ENCODE measurements around the gene EOLA2. TPM values are rescaled to one million over a fixed set of nuclear protein-coding genes. Genes with fewer than 3 reads are reported as not detected.
"Not testable (repeated sequence)": the region's sequence is repeated elsewhere in the genome, so short reads cannot be mapped to it uniquely, and the experiment has no call there.

EOLA2 gene
- total and polyA plus RNA-seq, 2 donors (not counting 3 experiments of a cell fraction or from before 2014, with no cell fraction given): 24.3 to 33.0 TPM

GRCh38 chrX:149937871-149938426 lies 342 bp downstream of the EOLA2 start:
- intact Hi-C loops (cut with micrococcal nuclease): loop anchor here (10.0 kb wide), 1 partner anchor 433 kb away; the partner anchor contains the start of gene IDS
- dilution Hi-C loops (cut with MboI; ENCODE audit: extremely low pct_ligation_motif_present, low sequenced_read_pairs): no loop called here
- TSS peak; percentile 55 for BruUV-seq (replicated peaks)
- Histone ChIP-seq H3K36me3 (ENCODE audit: control insufficient read depth in 2 of 2, extremely low read depth in 1 of 2, insufficient read depth in 2 of 2, low read length in 2 of 2) (no peaks in the 10 kb centered on the region), H2AFZ (ENCODE audit: low read depth, low read length) (no peak overlapping the region), H3K4me2 (ENCODE audit: insufficient read depth, low read length) (peak overlapping the region; percentile 50), H3K27me3 (ENCODE audit: control insufficient read depth in 2 of 2, insufficient read depth in 2 of 2, low read length in 2 of 2) (no peaks in the 10 kb centered on the region), H4K20me1 (replicated peaks; ENCODE audit: control insufficient read depth, extremely low read depth, insufficient read depth, low read length) (no peaks in the 10 kb centered on the region), H3K4me1 (ENCODE audit: control insufficient read depth, extremely low read depth, insufficient read depth, low read length) (peaks cover 2% of the 10 kb centered on the region), H3K9me3 (replicated peaks; ENCODE audit: control insufficient read depth, insufficient read depth, low read length) (no peaks in the 10 kb centered on the region), H3K79me2 (ENCODE audit: control insufficient read depth, insufficient read depth, low read length) (peaks cover 7% of the 10 kb centered on the region), H3K9ac (replicated peaks; ENCODE audit: extremely low read depth, insufficient read depth, low read length) (peak overlapping the region; percentile 54), H3K9me1 (replicated peaks; ENCODE audit: control insufficient read depth, extremely low read depth, insufficient read depth, low read length) (no peaks in the 10 kb centered on the region), H3K4me3 (replicated peaks in 1 of 3; ENCODE audit: insufficient read depth in 1 of 3, low read depth in 1 of 3, low read length in 3 of 3) (peak overlapping the region; percentile 7 to 71 (median 29)), H3K27ac (ENCODE audit: insufficient read depth, low read depth, low read length) (peak overlapping the region; percentile 36)
- FAIRE-seq (no peak), DNase-seq (ENCODE audit: low read depth, low spot score) (no peak)
- TF ChIP-seq FOS (IDR thresholded peaks at IDR 0.05; ENCODE audit: borderline replicate concordance, insufficient read depth, low read length): no peak
- TF ChIP-seq POLR2AphosphoS5 (IDR thresholded peaks at IDR 0.05; ENCODE audit: insufficient read depth, low read depth, low read length): no peak
- TF ChIP-seq CTCF (IDR thresholded peaks at IDR 0.05; ENCODE audit: extremely low read depth in 1 of 2, insufficient read depth in 1 of 2, low read depth in 1 of 2, low read length in 2 of 2): no peak
- TF ChIP-seq JUN (IDR thresholded peaks at IDR 0.05; ENCODE audit: borderline replicate concordance, insufficient read depth, insufficient read length, low read depth): no peak
- TF ChIP-seq MYC (IDR thresholded peaks at IDR 0.05; ENCODE audit: low read depth, low read length): no peak
- no peak for TF ChIP-seq EZH2 (IDR thresholded peaks at IDR 0.05; ENCODE audit: borderline replicate concordance, low read depth, low read length, severe bottlenecking)
- no peak for TF ChIP-seq POLR2A (IDR thresholded peaks at IDR 0.05; ENCODE audit: low read depth, low read length)
- no peak for TF ChIP-seq GATA2 (IDR thresholded peaks at IDR 0.05; ENCODE audit: insufficient read depth, insufficient read length, low read depth, low read length)
- TF ChIP-seq MAX (IDR thresholded peaks at IDR 0.05; ENCODE audit: insufficient read depth, insufficient read length): no peak
- POLR2A ChIA-PET: interaction anchor here (1.6 kb wide), 1 partner anchor 398 kb away, joined by 16 read pairs; the partner anchor contains the start of gene EOLA1
- CTCF ChIA-PET: interaction anchor here (0.6 to 3.3 kb wide), 8 partner anchors 12 to 1056 kb away, joined by 3 to 24 read pairs (median 4); partner anchors contain the start of genes EOLA1 and MAMLD1

- H3K27ac ChIP-seq (ENCODE audit: insufficient read depth, low read depth, low read length); BruUV-seq (replicated peaks); H3K27me3 ChIP-seq (ENCODE audit: control insufficient read depth in 2 of 2, insufficient read depth in 2 of 2, low read length in 2 of 2); H3K79me2 ChIP-seq (ENCODE audit: control insufficient read depth, insufficient read depth, low read length); POLR2A ChIA-PET; H3K4me1 ChIP-seq (ENCODE audit: control insufficient read depth, extremely low read depth, insufficient read depth, low read length); H2AFZ ChIP-seq (ENCODE audit: low read depth, low read length); H3K36me3 ChIP-seq (ENCODE audit: control insufficient read depth in 2 of 2, extremely low read depth in 1 of 2, insufficient read depth in 2 of 2, low read length in 2 of 2); H4K20me1 ChIP-seq (replicated peaks; ENCODE audit: control insufficient read depth, extremely low read depth, insufficient read depth, low read length); dilution Hi-C loops (cut with MboI; ENCODE audit: extremely low pct_ligation_motif_present, low sequenced_read_pairs); DNase-seq (ENCODE audit: low read depth, low spot score); H3K9me1 ChIP-seq (replicated peaks; ENCODE audit: control insufficient read depth, extremely low read depth, insufficient read depth, low read length); H3K9me3 ChIP-seq (replicated peaks; ENCODE audit: control insufficient read depth, insufficient read depth, low read length): not testable (repeated sequence)
- intact Hi-C loops (cut with micrococcal nuclease): loop anchor here (10.0 kb wide), 1 partner anchor 433 kb away; the partner anchor contains the start of gene IDS
- Histone ChIP-seq H3K9ac (replicated peaks; ENCODE audit: extremely low read depth, insufficient read depth, low read length) (peak overlapping the region; percentile 54), H3K4me3 (replicated peaks in 1 of 3; ENCODE audit: insufficient read depth in 1 of 3, low read depth in 1 of 3, low read length in 3 of 3) (peak overlapping the region in 2 of 3 experiments; percentile 29 to 71), H3K4me2 (ENCODE audit: insufficient read depth, low read length) (peak overlapping the region; percentile 50)
- CTCF ChIA-PET: interaction anchor here (1.1 to 1.9 kb wide), 2 partner anchors 397 to 650 kb away, joined by 4 to 9 read pairs; partner anchors contain the start of gene EOLA1
- peak; percentile 18 for FAIRE-seq
Observed at GRCh38 chrX:149937328-149937727, 963 bp downstream of the EOLA2 start.
